Measurements from ENCODE around the gene FNBP1L. TPM values are rescaled to one million over a fixed set of nuclear protein-coding genes. Genes with fewer than 3 reads are reported as not detected.

FNBP1L gene
- total and polyA plus RNA-seq, 9 of the 15 experiments (the other 6 are each of a cell fraction or from before 2014, with no cell fraction given) = 1.4 to 6.9 (median 5.9) TPM

- no peak overlapping the region for H2AFZ ChIP-seq (ENCODE audit: low read depth, low read length)
- H3K79me2 ChIP-seq (ENCODE audit: control insufficient read depth, insufficient read depth, low read length) = peaks cover 6% of the 10 kb centered on the region; the same call in 2 of the 3 replicates
- no peak for FAIRE-seq
- ATAC-seq = no peak
- no peaks in the 10 kb centered on the region for H4K20me1 ChIP-seq (replicated peaks; ENCODE audit: control insufficient read depth, insufficient read depth, low read length)
- WGBS (ENCODE audit: insufficient coverage, low coverage, missing lambda C conversion rate) = 81% methylated on average over 2 of the region's 2 CpGs
- H3K4me2 ChIP-seq (ENCODE audit: insufficient read depth, low read length) = no peak overlapping the region
- H3K36me3 ChIP-seq (ENCODE audit: control insufficient read depth, insufficient read depth, low read length) = no peaks in the 10 kb centered on the region; the same call in 2 of the 3 replicates
- CTCF ChIA-PET (ENCODE audit: low intra/inter-chr PET ratio) = no interaction called here
- H3K4me3 ChIP-seq = no peak overlapping the region
- H3K9me3 ChIP-seq (replicated peaks; ENCODE audit: control insufficient read depth, insufficient read depth, low read depth, low read length) = no peaks in the 10 kb centered on the region
- intact Hi-C loops (cut with micrococcal nuclease) (loop anchor here (10.0 kb wide), 1 partner anchor 65 kb away; no protein-coding TSS in a partner anchor), in situ Hi-C loops (cut with MboI) (no loop called here)
- H3K9me1 ChIP-seq (ENCODE audit: control insufficient read depth, insufficient read depth, low read length) = no peaks in the 10 kb centered on the region
- no peak overlapping the region for H3K9ac ChIP-seq (ENCODE audit: insufficient read depth in 1 of 2, low read depth in 2 of 2, low read length in 2 of 2)
- H3K27ac ChIP-seq (ENCODE audit: extremely low read depth, low read depth, low read length) = no peak overlapping the region
- H3K27me3 ChIP-seq (ENCODE audit: control insufficient read depth in 2 of 2, insufficient read depth in 2 of 2, low read length in 2 of 2) = no peaks in the 10 kb centered on the region
- BruUV-seq (replicated peaks) = no TSS peak
- no peak for DNase-seq (ENCODE audit: extremely low read depth in 1 of 4, low spot score in 3 of 4)
- TF ChIP-seq, protein P1, sequence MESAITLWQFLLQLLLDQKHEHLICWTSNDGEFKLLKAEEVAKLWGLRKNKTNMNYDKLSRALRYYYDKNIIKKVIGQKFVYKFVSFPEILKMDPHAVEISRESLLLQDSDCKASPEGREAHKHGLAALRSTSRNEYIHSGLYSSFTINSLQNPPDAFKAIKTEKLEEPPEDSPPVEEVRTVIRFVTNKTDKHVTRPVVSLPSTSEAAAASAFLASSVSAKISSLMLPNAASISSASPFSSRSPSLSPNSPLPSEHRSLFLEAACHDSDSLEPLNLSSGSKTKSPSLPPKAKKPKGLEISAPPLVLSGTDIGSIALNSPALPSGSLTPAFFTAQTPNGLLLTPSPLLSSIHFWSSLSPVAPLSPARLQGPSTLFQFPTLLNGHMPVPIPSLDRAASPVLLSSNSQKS (CRISPR knock-in tag; IDR thresholded peaks at IDR 0.05) = no peak
- no peak for TF ChIP-seq RBM22 (IDR thresholded peaks at IDR 0.05; ENCODE audit: low read depth, low read length, poor library complexity, severe bottlenecking)
- no peak for TF ChIP-seq NONO (IDR thresholded peaks at IDR 0.05; ENCODE audit: low read depth in 2 of 2, low read length in 1 of 2)
- peaks cover 11 to 17% of the 10 kb centered on the region in 2 experiments for H3K4me1 ChIP-seq (replicated peaks in 1 of 2; ENCODE audit: control insufficient read depth in 2 of 2, insufficient read depth in 2 of 2, low read length in 2 of 2)
- POLR2A ChIA-PET = interaction anchor here (0.6 to 1.5 kb wide), 2 partner anchors 10 to 325 kb away, joined by 3 to 5 read pairs; no protein-coding TSS in a partner anchor
Observed at GRCh38 chr1:93569489-93569888, 121.6 kb downstream of the FNBP1L start.
